Mesendoderm (in vitro differentiated cells): Measurements from ENCODE around the gene ASPDH.

Source experiments
- DNase-seq: peaks from one replicate; pipeline ENCODE4 v3.0.0; 2013
- H2AK5ac ChIP-seq: 2 replicates; pipeline ENCODE4 v1.6.1; 2013; ENCODE audit warnings: low read length, inconsistent platforms
- H2BK120ac ChIP-seq: 2 replicates; pipeline ENCODE4 v1.6.1; 2013; ENCODE audit warnings: low read depth, mild to moderate bottlenecking, low read length, moderate library complexity, mixed read lengths
- H2BK15ac ChIP-seq: replicated peaks from 2 replicates; pipeline ENCODE4 v1.6.1; 2013; ENCODE audit warnings: low read depth, mild to moderate bottlenecking, moderate library complexity
- H2BK5ac ChIP-seq: 2 replicates; pipeline ENCODE4 v1.6.1; 2013; ENCODE audit warnings: low read length, inconsistent platforms
- H3K18ac ChIP-seq: 2 replicates; pipeline ENCODE4 v1.6.1; 2013; ENCODE audit warnings: mild to moderate bottlenecking, low read length, mixed read lengths
- H3K23ac ChIP-seq: one replicate; pipeline ENCODE4 v1.6.1; 2013; ENCODE audit warnings: low read length
- H3K27ac ChIP-seq: 2 replicates; pipeline ENCODE4 v1.5.1; 2013; ENCODE audit warnings: low read depth, mild to moderate bottlenecking, inconsistent platforms, low read length, moderate library complexity
- H3K27me3 ChIP-seq: 2 replicates; pipeline ENCODE4 v1.6.1; 2013; ENCODE audit warnings: low read length, control low read depth, mild to moderate bottlenecking, inconsistent platforms; ENCODE audit not compliant: insufficient read depth, poor library complexity
- H3K36me3 ChIP-seq: 2 replicates; pipeline ENCODE4 v1.6.1; 2013; ENCODE audit warnings: low read length, inconsistent platforms; ENCODE audit not compliant: control insufficient read depth, insufficient read depth
- H3K4ac ChIP-seq: one replicate; pipeline ENCODE4 v1.6.1; 2013; ENCODE audit warnings: low read depth, mild to moderate bottlenecking, low read length, moderate library complexity
- H3K4me1 ChIP-seq: 2 replicates; pipeline ENCODE4 v1.6.1; 2013; ENCODE audit warnings: low read depth, low read length, inconsistent platforms; ENCODE audit not compliant: control insufficient read depth
- H3K4me2 ChIP-seq: 2 replicates; pipeline ENCODE4 v1.6.1; 2013; ENCODE audit warnings: low read length
- H3K4me3 ChIP-seq: 2 replicates; pipeline ENCODE4 v1.5.1; 2013; ENCODE audit warnings: mild to moderate bottlenecking, low read length
- H3K56ac ChIP-seq: one replicate; pipeline ENCODE4 v1.6.1; 2013; ENCODE audit warnings: low read length
- H3K79me1 ChIP-seq: 2 replicates; pipeline ENCODE4 v1.6.1; 2013; ENCODE audit warnings: low read length, inconsistent platforms
- H3K79me2 ChIP-seq: 2 replicates; pipeline ENCODE4 v1.6.1; 2013; ENCODE audit warnings: mild to moderate bottlenecking, low read length; ENCODE audit not compliant: control insufficient read depth, insufficient read depth
- H3K9ac ChIP-seq: 2 replicates; pipeline ENCODE4 v1.6.1; 2013; ENCODE audit warnings: low read length, inconsistent platforms
- H4K5ac ChIP-seq: one replicate; pipeline ENCODE4 v1.6.1; 2013; ENCODE audit warnings: low read length
- H4K8ac ChIP-seq: one replicate; pipeline ENCODE4 v1.6.1; 2013; ENCODE audit warnings: low read depth, mild to moderate bottlenecking, control low read depth, low read length, moderate library complexity
- WGBS: extraction: QIAGEN DNeasy Blood & Tissue Kit; methylation state at CpG from one replicate; pipeline ENCODE4 v1.1.7; 2013; ENCODE audit warnings: low lambda C conversion rate, missing lambda C conversion rate; ENCODE audit not compliant: insufficient coverage; ENCODE audit errors: extremely low coverage; 5-methylcytosine and 5-hydroxymethylcytosine counted together

Gene ASPDH

GRCh38 chr19:50486823-50487515, 26.7 kb downstream of the ASPDH start:
- no CpG with 5 or more reads among the region's 18 CpGs for WGBS
- H2AK5ac ChIP-seq = no peak overlapping the region
- no peak overlapping the region for H2BK15ac ChIP-seq
- H3K23ac ChIP-seq = no peak overlapping the region
- no peak overlapping the region for H4K8ac ChIP-seq
- H3K4me1 ChIP-seq = no peaks in the 10 kb centered on the region
- H3K4me2 ChIP-seq = no peak overlapping the region
- peak; percentile 95 for DNase-seq
- H3K36me3 ChIP-seq = peaks cover 2% of the 10 kb centered on the region
- no peak overlapping the region for H3K4ac ChIP-seq
- H3K9ac ChIP-seq = no peak overlapping the region
- H3K18ac ChIP-seq = no peak overlapping the region
- no peak overlapping the region for H3K27ac ChIP-seq
- H3K79me2 ChIP-seq = no peaks in the 10 kb centered on the region
- H2BK120ac ChIP-seq = no peak overlapping the region
- no peak overlapping the region for H3K4me3 ChIP-seq
- H4K5ac ChIP-seq = no peak overlapping the region
- no peaks in the 10 kb centered on the region for H3K79me1 ChIP-seq
- peaks cover 34% of the 10 kb centered on the region for H3K27me3 ChIP-seq
- H2BK5ac ChIP-seq = no peak overlapping the region
- no peak overlapping the region for H3K56ac ChIP-seq

GRCh38 chr19:50485284-50485955, 28.3 kb downstream of the ASPDH start:
- Histone ChIP-seq H3K9ac (no peak overlapping the region), H3K18ac (no peak overlapping the region), H3K27ac (no peak overlapping the region), H3K36me3 (peaks cover 2% of the 10 kb centered on the region), H4K8ac (no peak overlapping the region), H3K79me2 (no peaks in the 10 kb centered on the region), H2BK5ac (no peak overlapping the region), H4K5ac (no peak overlapping the region), H3K4ac (no peak overlapping the region), H3K4me3 (no peak overlapping the region), H3K56ac (no peak overlapping the region), H3K27me3 (peaks cover 22% of the 10 kb centered on the region), H3K4me2 (no peak overlapping the region), H3K23ac (no peak overlapping the region), H2AK5ac (no peak overlapping the region), H3K4me1 (no peaks in the 10 kb centered on the region), H2BK15ac (no peak overlapping the region), H3K79me1 (no peaks in the 10 kb centered on the region), H2BK120ac (no peak overlapping the region)
- no peak for DNase-seq
- no CpG with 5 or more reads among the region's 10 CpGs for WGBS

- no peak overlapping the region for H3K18ac ChIP-seq
- no peak for DNase-seq
- WGBS = no CpG with 5 or more reads among the region's 10 CpGs
These were observed 30.8 kb downstream of the ASPDH start for GRCh38 chr19:50482916-50483315.

GRCh38 chr19:50482271-50482855, 31.4 kb downstream of the ASPDH start:
- no peak overlapping the region for H2BK120ac ChIP-seq
- no peak overlapping the region for H3K9ac ChIP-seq
- H4K8ac ChIP-seq = no peak overlapping the region
- no peak overlapping the region for H3K56ac ChIP-seq
- no peak overlapping the region for H2BK5ac ChIP-seq
- no peak for DNase-seq
- H3K23ac ChIP-seq = no peak overlapping the region
- no peak overlapping the region for H3K27ac ChIP-seq
- no peak overlapping the region for H3K4ac ChIP-seq
- H2BK15ac ChIP-seq = no peak overlapping the region
- no peak overlapping the region for H3K4me2 ChIP-seq
- peaks cover 2% of the 10 kb centered on the region for H3K36me3 ChIP-seq
- no peak overlapping the region for H3K18ac ChIP-seq
- H3K79me2 ChIP-seq = peaks cover 8% of the 10 kb centered on the region
- H3K4me1 ChIP-seq = no peaks in the 10 kb centered on the region
- H4K5ac ChIP-seq = no peak overlapping the region
- H3K27me3 ChIP-seq = peaks cover 2% of the 10 kb centered on the region
- H2AK5ac ChIP-seq = no peak overlapping the region
- no peak overlapping the region for H3K4me3 ChIP-seq
- H3K79me1 ChIP-seq = peaks cover 10% of the 10 kb centered on the region
- WGBS = no CpG with 5 or more reads among the region's 16 CpGs

More at GRCh38 chr19:50482916-50483315, 30.8 kb downstream of the ASPDH start:
- Histone ChIP-seq H3K36me3 (peaks cover 2% of the 10 kb centered on the region), H3K27me3 (peaks cover 6% of the 10 kb centered on the region), H3K9ac (no peak overlapping the region), H2BK120ac (no peak overlapping the region), H3K79me1 (peaks cover 7% of the 10 kb centered on the region), H3K27ac (no peak overlapping the region), H3K79me2 (peaks cover 2% of the 10 kb centered on the region), H3K4me2 (no peak overlapping the region), H3K4ac (no peak overlapping the region), H3K4me1 (no peaks in the 10 kb centered on the region), H2AK5ac (no peak overlapping the region), H4K8ac (no peak overlapping the region), H3K4me3 (no peak overlapping the region), H3K56ac (no peak overlapping the region), H2BK5ac (no peak overlapping the region), H3K23ac (no peak overlapping the region), H4K5ac (no peak overlapping the region), H2BK15ac (no peak overlapping the region)

- no peaks in the 10 kb centered on the region for H3K27me3 ChIP-seq
- DNase-seq = no peak
- H2BK5ac ChIP-seq = no peak overlapping the region
- H2AK5ac ChIP-seq = no peak overlapping the region
- no peak overlapping the region for H3K4me3 ChIP-seq
- H3K23ac ChIP-seq = no peak overlapping the region
- no peak overlapping the region for H2BK15ac ChIP-seq
- H2BK120ac ChIP-seq = no peak overlapping the region
- H3K79me2 ChIP-seq = peaks cover 10% of the 10 kb centered on the region
- H4K5ac ChIP-seq = no peak overlapping the region
- no peak overlapping the region for H4K8ac ChIP-seq
- H3K79me1 ChIP-seq = peaks cover 12% of the 10 kb centered on the region
- peaks cover 2% of the 10 kb centered on the region for H3K36me3 ChIP-seq
- H3K56ac ChIP-seq = no peak overlapping the region
- H3K4me1 ChIP-seq = no peaks in the 10 kb centered on the region
- H3K4ac ChIP-seq = no peak overlapping the region
- H3K4me2 ChIP-seq = no peak overlapping the region
- WGBS = no CpG with 5 or more reads among the region's 27 CpGs
- H3K18ac ChIP-seq = no peak overlapping the region
- no peak overlapping the region for H3K9ac ChIP-seq
- H3K27ac ChIP-seq = no peak overlapping the region
These were observed 32.2 kb downstream of the ASPDH start for GRCh38 chr19:50481351-50482149.
